GM18502 (cell line): ENCODE results near the gene FRG2B.
"Not testable (repeated sequence)": the region's sequence is repeated elsewhere in the genome, so short reads cannot be mapped to it uniquely, and the experiment has no call there.

Experiments used
- ATAC-seq: cut with Tn5 transposase; IDR thresholded peaks from one replicate; pipeline ENCODE4 v1.9.1; 2021; ENCODE audit warnings: mild to moderate bottlenecking; ENCODE audit not compliant: unreplicated experiment, poor library complexity

The FRG2B gene

GRCh38 chr10:133626695-133627094 lies at the start of gene FRG2B:
Gene FRG2B (minus strand): TSS chr10:133626795. CDS start chr10:133626742, 53 bp downstream.
- not testable (repeated sequence) for ATAC-seq

GRCh38 chr10:133667446-133667845 lies 40.9 kb upstream of the FRG2B start:
- ATAC-seq: not testable (repeated sequence)

GRCh38 chr10:133663544-133664160 lies 37.1 kb upstream of the FRG2B start:
- ATAC-seq: not testable (repeated sequence)

GRCh38 chr10:133661122-133661521 lies 34.5 kb upstream of the FRG2B start:
- ATAC-seq: not testable (repeated sequence)

- not testable (repeated sequence) for ATAC-seq
Observed at GRCh38 chr10:133660516-133660915, 33.9 kb upstream of the FRG2B start.

- ATAC-seq: not testable (repeated sequence)
Observed at GRCh38 chr10:133657276-133657675, 30.7 kb upstream of the FRG2B start.

- not testable (repeated sequence) for ATAC-seq
Observed at GRCh38 chr10:133648872-133649455, 22.4 kb upstream of the FRG2B start.

- peak; percentile 65 for ATAC-seq
Observed at GRCh38 chr10:133647075-133647748, 20.6 kb upstream of the FRG2B start.

- ATAC-seq: not testable (repeated sequence)
Observed at GRCh38 chr10:133637846-133638235, 11.2 kb upstream of the FRG2B start.

GRCh38 chr10:133637202-133637845 lies 10.7 kb upstream of the FRG2B start:
- ATAC-seq: not testable (repeated sequence)

- not testable (repeated sequence) for ATAC-seq
Observed at GRCh38 chr10:133630723-133631249, 4.2 kb upstream of the FRG2B start.

GRCh38 chr10:133622544-133622943 lies 4.1 kb downstream of the FRG2B start:
- ATAC-seq: not testable (repeated sequence)

- no peak for ATAC-seq
Observed at GRCh38 chr10:133618851-133619250, 7.7 kb downstream of the FRG2B start.

GRCh38 chr10:133617196-133617595 lies 9.4 kb downstream of the FRG2B start:
- ATAC-seq: no peak

GRCh38 chr10:133616371-133617130 lies 10.0 kb downstream of the FRG2B start:
- ATAC-seq: no peak

- ATAC-seq: no peak
Observed at GRCh38 chr10:133614830-133615580, 11.6 kb downstream of the FRG2B start.

GRCh38 chr10:133613699-133614098 lies 12.9 kb downstream of the FRG2B start:
- no peak for ATAC-seq

GRCh38 chr10:133611079-133611478 lies 15.5 kb downstream of the FRG2B start:
- ATAC-seq: no peak

GRCh38 chr10:133608855-133609254 lies 17.7 kb downstream of the FRG2B start:
- ATAC-seq: no peak
